Lower lobe of right lung (tissue), 2 donors: ENCODE results near the gene MTNR1A. TPM values are rescaled to one million over a fixed set of nuclear protein-coding genes. Genes with fewer than 3 reads are reported as not detected.

Experiments
- ATAC-seq, 2 donors: fragments of 200-7000 bp; cut with Tn5 transposase; one replicate each; pipeline ENCODE4 v1.9.1; 2020 to 2022; ENCODE audit warnings: mild to moderate bottlenecking in 2 of 2, moderate library complexity in 2 of 2
- DNase-seq: peaks from one replicate; pipeline ENCODE4 v3.0.0-alpha.2; 2020
- H3K27ac ChIP-seq: fragments of 200-600 bp; one replicate; pipeline ENCODE4 v1.8.0; 2022
- H3K27me3 ChIP-seq: fragments of 200-600 bp; one replicate; pipeline ENCODE4 v1.8.0; 2022; ENCODE audit warnings: low read depth
- H3K36me3 ChIP-seq: fragments of 200-600 bp; one replicate; pipeline ENCODE4 v1.8.0; 2022; ENCODE audit warnings: mild to moderate bottlenecking
- H3K4me1 ChIP-seq: fragments of 200-600 bp; one replicate; pipeline ENCODE4 v1.8.0; 2022
- H3K4me3 ChIP-seq: fragments of 200-600 bp; one replicate; pipeline ENCODE4 v1.8.0; 2022; ENCODE audit warnings: mild to moderate bottlenecking
- H3K9me3 ChIP-seq: fragments of 200-600 bp; one replicate; pipeline ENCODE4 v1.8.0; 2022
- intact Hi-C: fragments of 100-400 bp; cut with DNase I; formaldehyde crosslinking; loops from one replicate; pipeline ENCODE4 v1.11.0; 2022
- total RNA-seq: library from RNA; stranded (reverse); fragmentation: NEBNext Ultra II Directional; extraction: Animal tissue kit (Norgen Biotek cat#: 25700); gene quantifications from one replicate; pipeline ENCODE4 v1.2.1, GENCODE V29; 2021
- TF ChIP-seq, protein P1 (sequence below): fragments of 200-600 bp; IDR thresholded peaks from one replicate; pipeline ENCODE4 v1.8.0; 2022; ENCODE audit warnings: antibody characterized with exemption, mild to moderate bottlenecking
- donor health status: DM: no; HTN: yes; CAD: no; lungs with severe emphysema.

Gene MTNR1A
- total RNA-seq, 1 donor from 2014 or later: not detected

DNA sequence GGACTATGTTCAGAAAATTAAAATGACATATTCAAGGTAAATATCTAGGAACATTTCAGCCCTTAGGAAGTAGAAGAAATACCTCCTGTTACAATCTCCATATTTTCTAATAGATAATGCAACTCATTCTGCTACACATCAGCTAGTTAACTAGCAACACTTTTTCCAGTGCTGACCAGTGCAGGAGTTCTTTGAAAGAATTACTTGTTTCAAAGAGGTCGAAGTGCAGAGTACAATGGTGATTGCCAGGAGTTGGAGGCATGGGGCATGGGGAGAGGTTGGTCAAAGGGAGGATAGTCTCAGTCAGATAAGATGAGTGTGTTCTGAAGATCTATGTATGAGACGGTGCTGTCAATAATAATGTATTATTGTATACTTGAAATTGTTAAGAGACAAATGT is 53.1 kb downstream of the MTNR1A start:
- Histone ChIP-seq H3K9me3 (no peaks in the 10 kb centered on the region), H3K27me3 (no peaks in the 10 kb centered on the region), H3K4me1 (no peaks in the 10 kb centered on the region), H3K4me3 (no peak overlapping the region), H3K36me3 (no peaks in the 10 kb centered on the region), H3K27ac (no peak overlapping the region)
- DNase-seq: no peak
- intact Hi-C loops: no loop called here
- TF ChIP-seq, protein P1, sequence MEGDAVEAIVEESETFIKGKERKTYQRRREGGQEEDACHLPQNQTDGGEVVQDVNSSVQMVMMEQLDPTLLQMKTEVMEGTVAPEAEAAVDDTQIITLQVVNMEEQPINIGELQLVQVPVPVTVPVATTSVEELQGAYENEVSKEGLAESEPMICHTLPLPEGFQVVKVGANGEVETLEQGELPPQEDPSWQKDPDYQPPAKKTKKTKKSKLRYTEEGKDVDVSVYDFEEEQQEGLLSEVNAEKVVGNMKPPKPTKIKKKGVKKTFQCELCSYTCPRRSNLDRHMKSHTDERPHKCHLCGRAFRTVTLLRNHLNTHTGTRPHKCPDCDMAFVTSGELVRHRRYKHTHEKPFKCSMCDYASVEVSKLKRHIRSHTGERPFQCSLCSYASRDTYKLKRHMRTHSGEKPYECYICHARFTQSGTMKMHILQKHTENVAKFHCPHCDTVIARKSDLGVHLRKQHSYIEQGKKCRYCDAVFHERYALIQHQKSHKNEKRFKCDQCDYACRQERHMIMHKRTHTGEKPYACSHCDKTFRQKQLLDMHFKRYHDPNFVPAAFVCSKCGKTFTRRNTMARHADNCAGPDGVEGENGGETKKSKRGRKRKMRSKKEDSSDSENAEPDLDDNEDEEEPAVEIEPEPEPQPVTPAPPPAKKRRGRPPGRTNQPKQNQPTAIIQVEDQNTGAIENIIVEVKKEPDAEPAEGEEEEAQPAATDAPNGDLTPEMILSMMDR: no peak
- ATAC-seq: no peak

GRCh38 chr4:186501554-186501953 is 53.8 kb downstream of the MTNR1A start:
- TF ChIP-seq, protein P1: no peak
- no peak overlapping the region for H3K4me3 ChIP-seq
- no peaks in the 10 kb centered on the region for H3K4me1 ChIP-seq
- no peak overlapping the region for H3K27ac ChIP-seq
- ATAC-seq (no peak), DNase-seq (no peak)
- H3K36me3 ChIP-seq: no peaks in the 10 kb centered on the region
- no peaks in the 10 kb centered on the region for H3K9me3 ChIP-seq
- no peaks in the 10 kb centered on the region for H3K27me3 ChIP-seq
- intact Hi-C loops: no loop called here

DNA sequence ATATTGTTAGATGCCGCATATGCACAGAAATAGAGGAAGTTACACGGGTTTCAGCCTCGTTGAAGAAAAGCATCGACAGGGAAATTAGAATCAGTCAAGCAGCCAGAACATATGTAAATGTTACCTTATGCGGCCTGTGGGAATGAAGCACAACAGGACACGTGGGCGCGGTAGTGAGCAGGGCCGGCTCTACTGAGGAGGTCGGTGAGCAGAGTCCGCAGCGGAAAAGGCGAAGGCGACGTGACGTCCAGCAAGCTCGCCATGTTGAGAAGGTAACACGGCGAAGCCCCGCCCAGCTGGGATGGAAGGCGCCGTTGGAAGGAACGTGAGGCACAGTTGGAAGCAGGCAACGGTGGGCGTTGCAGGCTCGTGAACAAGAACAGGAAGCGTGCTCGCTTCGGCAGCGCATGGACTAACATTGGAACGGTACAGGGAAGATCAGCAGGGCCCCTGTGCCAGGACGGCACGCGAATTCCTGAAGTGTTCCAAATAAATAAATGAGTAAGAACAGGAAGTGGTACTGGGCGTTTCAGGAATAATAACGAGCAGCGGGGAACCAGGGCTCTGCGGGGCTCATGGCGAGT is 54.6 kb downstream of the MTNR1A start:
- intact Hi-C loops: no loop called here
- H3K27me3 ChIP-seq: no peaks in the 10 kb centered on the region
- DNase-seq (no peak), ATAC-seq (no peak)
- no peaks in the 10 kb centered on the region for H3K4me1 ChIP-seq
- H3K9me3 ChIP-seq: no peaks in the 10 kb centered on the region
- no peak overlapping the region for H3K27ac ChIP-seq
- TF ChIP-seq, protein P1: no peak
- H3K36me3 ChIP-seq: no peaks in the 10 kb centered on the region
- H3K4me3 ChIP-seq: no peak overlapping the region

DNA sequence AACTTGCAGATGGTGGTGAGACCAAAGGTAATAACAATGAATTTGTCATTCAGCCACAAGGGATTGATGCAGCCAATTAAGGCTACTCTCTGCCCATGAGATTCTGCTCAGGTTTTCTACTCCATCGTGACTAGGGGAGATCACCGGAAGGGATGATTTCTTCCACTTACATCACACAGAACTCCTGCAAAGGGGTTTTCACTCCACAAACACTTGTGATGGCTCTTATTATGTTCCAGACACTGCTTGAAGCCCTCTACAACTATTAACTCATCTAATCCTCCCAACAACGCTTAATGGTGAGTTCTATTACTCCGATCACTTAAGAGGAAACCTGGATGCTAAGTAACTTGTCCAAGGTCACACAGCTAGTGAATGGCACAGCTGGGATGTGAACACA is 55.9 kb downstream of the MTNR1A start:
- Histone ChIP-seq H3K36me3 (no peaks in the 10 kb centered on the region), H3K4me1 (no peaks in the 10 kb centered on the region), H3K4me3 (no peak overlapping the region), H3K9me3 (peaks cover under 1% of the 10 kb centered on the region), H3K27me3 (no peaks in the 10 kb centered on the region), H3K27ac (no peak overlapping the region)
- no peak for ATAC-seq
- DNase-seq: no peak
- intact Hi-C loops: no loop called here
- TF ChIP-seq, protein P1: no peak

GRCh38 chr4:186497043-186497442 is 58.3 kb downstream of the MTNR1A start:
- ATAC-seq (no peak), DNase-seq (no peak)
- TF ChIP-seq, protein P1: no peak
- H3K4me3 ChIP-seq: no peak overlapping the region
- no peaks in the 10 kb centered on the region for H3K27me3 ChIP-seq
- no peaks in the 10 kb centered on the region for H3K4me1 ChIP-seq
- no peaks in the 10 kb centered on the region for H3K36me3 ChIP-seq
- H3K9me3 ChIP-seq: peaks cover 7% of the 10 kb centered on the region
- intact Hi-C loops: no loop called here
- H3K27ac ChIP-seq: no peak overlapping the region
